GM19324 (cell line): Measurements from ENCODE around the gene GRIN3A.

Experiments used
- ATAC-seq: cut with Tn5 transposase; IDR thresholded peaks from one replicate; pipeline ENCODE4 v1.9.1; 2021; ENCODE audit warnings: mild to moderate bottlenecking, moderate library complexity; ENCODE audit not compliant: unreplicated experiment, low FRiP score

GRIN3A gene

DNA sequence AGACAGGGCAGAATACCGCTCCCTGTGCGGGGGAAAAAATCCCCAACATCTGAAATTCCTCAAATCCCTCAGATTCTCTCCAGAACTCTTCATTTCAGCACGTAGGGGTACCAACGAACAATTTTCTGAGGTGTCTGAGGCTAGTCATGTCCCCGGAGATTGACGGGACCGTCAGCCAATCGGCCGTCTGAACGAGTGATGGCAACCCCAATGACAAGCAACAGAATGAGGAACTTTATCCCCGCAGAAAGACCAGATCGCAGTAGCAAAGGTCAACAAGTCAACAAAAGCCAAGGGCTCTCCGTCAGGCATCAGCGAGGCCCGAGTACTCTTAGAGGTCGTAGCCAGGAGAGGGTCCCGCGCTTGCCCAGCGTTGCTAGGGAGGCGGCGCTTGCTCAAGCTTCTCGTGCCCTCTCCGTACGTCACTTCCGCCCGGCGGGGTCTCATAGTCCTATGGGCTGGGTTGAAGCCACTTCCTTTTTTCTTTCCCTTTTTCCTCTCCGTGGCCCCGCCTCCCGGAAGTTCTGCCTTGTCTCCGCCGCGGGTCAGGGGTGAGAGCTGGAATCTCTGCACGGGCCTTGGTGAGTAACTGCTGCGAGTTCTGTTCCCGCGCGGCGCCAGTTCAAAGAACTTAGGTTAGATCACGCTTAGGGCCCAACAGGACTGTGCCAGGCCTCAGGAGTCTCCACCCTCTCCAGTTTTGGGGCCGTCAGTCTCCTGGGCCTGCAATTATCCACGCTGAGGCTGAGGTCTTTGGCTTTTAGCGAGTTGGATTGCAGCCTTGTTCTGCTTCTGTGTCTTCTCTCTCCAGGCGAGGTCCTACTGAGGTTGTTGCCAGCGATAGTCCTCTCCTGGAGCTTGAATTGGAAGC lies 204.9 kb downstream of the GRIN3A start, which contains the start of gene RNF20:
TSS of gene RNF20 (plus strand) at position 520 of the 871 bp plus-strand sequence. CDS start 1,571 bp downstream, outside the sequence.
- peak; percentile 99 for ATAC-seq

DNA sequence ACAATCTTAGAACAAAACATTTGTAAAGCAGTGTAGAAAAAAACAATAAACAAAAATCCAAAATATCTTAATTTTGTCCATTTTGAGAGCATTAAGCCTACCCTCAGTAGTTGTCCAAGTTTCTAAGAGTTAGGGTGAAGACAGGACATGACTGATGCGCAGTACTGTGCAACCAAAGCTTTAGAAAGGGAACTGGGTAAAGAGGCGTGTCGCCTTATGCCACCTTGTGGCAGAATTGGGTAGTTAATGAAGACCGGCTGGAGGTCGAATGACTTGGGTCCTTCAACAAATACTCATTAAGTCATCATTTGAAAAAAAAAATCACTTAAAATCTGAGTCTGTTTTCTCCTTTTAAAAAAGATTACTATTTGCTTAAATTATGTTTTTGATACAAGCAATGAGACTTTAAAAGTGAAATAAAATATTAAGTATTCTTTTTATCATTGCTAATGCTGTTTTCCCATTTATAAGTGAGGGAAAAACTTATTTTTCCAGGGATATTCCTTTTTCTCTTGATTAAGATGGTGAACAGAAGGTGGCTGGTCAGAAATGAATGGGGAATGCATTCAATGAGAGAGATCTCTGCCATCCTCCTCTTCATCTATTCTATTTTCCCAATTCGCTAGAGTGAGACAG lies 208.3 kb downstream of the GRIN3A start:
- ATAC-seq: peak; percentile 40

DNA sequence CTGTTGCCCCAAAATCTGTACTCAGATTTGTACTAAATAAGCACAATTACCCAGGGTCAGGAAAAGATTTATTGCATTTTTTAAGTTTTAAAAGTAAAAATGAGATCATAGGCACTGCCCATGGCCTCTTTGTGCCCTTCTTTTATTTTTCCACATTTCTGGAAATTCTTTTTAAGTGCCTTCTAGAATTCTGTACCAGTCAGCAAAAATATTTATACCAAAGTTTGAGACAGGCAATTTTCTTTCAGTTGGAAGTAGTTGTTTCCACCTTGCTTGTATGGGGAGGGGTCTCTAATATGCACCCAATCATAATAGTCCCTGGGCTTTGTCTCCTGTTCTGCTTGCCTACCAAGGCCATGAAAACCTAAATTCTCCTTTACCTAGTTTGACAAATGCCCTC lies 210.4 kb downstream of the GRIN3A start:
- no peak for ATAC-seq

DNA sequence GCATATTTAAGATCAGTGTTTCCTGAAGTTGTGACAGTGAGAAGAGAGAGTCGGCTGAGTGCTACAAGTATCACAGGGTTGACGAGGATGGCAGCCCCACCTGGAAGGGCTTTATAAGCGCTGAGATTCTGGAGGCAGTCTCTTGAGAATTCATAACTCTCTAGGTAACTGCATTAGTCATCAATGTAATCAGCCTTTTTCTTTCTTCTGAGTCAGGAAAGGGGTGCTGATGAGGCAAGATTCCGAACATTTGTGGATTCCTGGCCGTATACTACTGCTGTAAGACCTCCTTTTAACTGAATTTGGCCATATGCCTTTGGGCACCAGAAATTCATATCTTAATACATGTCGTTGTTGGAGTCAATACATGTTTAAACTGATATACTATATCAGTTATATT lies 211.4 kb downstream of the GRIN3A start:
- no peak for ATAC-seq

DNA sequence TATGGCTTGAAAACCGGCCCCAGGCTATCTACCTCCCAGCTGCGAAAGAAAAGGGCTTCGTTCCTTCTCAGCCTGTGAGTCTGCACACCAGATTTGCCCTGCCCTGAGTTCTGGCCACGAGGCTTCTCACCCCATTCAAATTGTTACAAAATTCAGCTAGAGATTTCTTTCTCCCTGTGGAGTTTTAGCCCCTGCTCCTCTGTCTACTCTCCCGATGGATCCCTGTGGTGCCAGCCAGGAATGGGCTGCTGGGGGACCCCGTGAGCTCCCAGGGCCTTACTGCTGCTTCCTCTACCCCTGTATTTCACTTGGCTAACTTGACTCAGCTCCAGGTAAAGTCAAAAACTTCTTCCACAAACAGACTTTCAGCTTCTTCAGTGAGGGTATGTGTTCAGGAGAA lies 214.1 kb downstream of the GRIN3A start:
- no peak for ATAC-seq
